Stimulated activated CD4-positive, alpha-beta T cell treated with anti-CD3 and anti-CD28 coated beads, Interleukin-4, amount 100 ng/mL, for 4 hours (primary cell): Measurements from ENCODE around the gene SCAF4.
"Not testable (repeated sequence)": the region's sequence is repeated elsewhere in the genome, so short reads cannot be mapped to it uniquely, and the experiment has no call there.

ENCODE experiments used
- DNase-seq, 2 experiments: peaks; one replicate each; pipeline ENCODE4 v3.0.0-alpha.2; 2020

SCAF4 gene

GRCh38 chr21:31631881-31632280 is 100.0 kb downstream of the SCAF4 start:
- DNase-seq: not testable (repeated sequence)

DNA sequence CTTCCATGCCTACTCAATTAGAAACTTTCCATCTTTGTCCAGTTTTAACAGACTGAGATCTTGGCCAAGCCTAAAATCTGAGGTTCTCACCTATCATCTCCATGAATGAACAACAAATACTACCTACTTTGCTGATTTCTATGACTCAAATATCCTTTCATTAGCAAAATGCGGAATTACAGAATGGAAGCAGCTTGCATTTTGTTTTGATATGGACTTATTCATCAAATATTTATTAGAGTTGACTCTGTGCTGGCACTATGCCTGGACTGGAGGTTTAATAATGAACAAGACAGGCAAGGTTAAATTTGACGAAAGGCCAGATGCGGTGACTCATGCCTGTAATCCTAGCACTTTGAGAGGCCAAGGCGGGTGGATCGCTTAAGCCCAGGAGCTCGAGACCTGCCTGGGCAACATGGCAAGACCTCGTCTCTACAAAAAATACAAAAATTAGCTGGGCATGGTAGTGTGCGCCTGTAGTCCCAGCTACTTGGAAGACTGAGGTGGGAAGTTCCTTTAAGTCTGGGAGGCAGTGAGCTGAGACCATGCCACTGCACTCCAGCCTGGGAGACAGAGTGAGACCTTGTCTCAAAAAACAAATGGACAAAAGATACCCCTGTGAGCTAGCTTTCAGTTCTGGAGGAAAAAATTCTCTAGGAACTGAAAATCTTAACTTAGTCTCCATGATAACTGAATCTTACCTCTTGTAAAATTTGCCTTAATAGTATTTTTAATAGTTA is 101.8 kb downstream of the SCAF4 start:
- DNase-seq: no peak

GRCh38 chr21:31624961-31625491 is 106.9 kb downstream of the SCAF4 start:
- DNase-seq: no peak

GRCh38 chr21:31624181-31624580 is 107.7 kb downstream of the SCAF4 start:
- DNase-seq: no peak

- DNase-seq: no peak
These were observed 108.3 kb downstream of the SCAF4 start for GRCh38 chr21:31623664-31624063.

DNA sequence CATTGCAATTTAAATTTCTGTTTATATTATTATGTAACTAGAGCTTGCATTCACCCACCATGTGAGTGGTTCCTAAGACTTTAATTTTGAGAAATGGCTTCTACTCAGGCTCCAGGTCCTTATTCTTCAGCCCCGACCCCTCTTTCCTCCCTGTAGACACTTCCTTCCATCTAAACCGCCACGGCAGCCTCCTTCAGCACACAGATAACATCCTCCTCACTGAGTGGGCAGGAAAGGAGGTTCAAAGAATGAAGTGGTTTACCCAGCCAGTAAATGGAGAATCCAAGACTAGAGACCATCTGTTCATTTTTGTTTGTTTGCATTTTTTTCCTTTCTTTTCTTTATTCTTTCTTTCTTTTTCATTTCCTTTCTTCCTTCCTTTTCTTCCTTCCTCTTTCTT is 109.5 kb downstream of the SCAF4 start:
- no peak for DNase-seq
